ENCODE results near the gene ITPRID1.

GRCh38 chr7:31663072-31663471 lies 149.2 kb downstream of the ITPRID1 start:
- no peak for TF ChIP-seq PATZ1 (CRISPR knock-in tag; IDR thresholded peaks at IDR 0.05; ENCODE audit: borderline replicate concordance)
- no peak for TF ChIP-seq ARNTL (CRISPR knock-in tag; IDR thresholded peaks at IDR 0.05; ENCODE audit: borderline replicate concordance, low read depth)
- TF ChIP-seq TCF4 (CRISPR knock-in tag; IDR thresholded peaks at IDR 0.05; ENCODE audit: borderline replicate concordance) = no peak
- TF ChIP-seq CREB5 (CRISPR knock-in tag; IDR thresholded peaks at IDR 0.05; ENCODE audit: low read depth) = no peak
- no peak for TF ChIP-seq GLIS3 (CRISPR knock-in tag; IDR thresholded peaks at IDR 0.05)
- no peak for TF ChIP-seq SNAI2 (CRISPR knock-in tag; IDR thresholded peaks at IDR 0.05)
- TF ChIP-seq ZFP30 (CRISPR knock-in tag; IDR thresholded peaks at IDR 0.05) = no peak
- no peak for TF ChIP-seq ZFP3 (CRISPR knock-in tag; IDR thresholded peaks at IDR 0.05)
- TF ChIP-seq ESRRG (CRISPR knock-in tag; IDR thresholded peaks at IDR 0.05) = no peak
- TF ChIP-seq ZNF565 (CRISPR knock-in tag; conservative IDR thresholded peaks at IDR 0.05; ENCODE audit: low read depth) = no peak
- no peak for TF ChIP-seq ZNF70 (CRISPR knock-in tag; IDR thresholded peaks at IDR 0.05)
- no peak for TF ChIP-seq BACH2 (CRISPR knock-in tag; IDR thresholded peaks at IDR 0.05; ENCODE audit: borderline replicate concordance)
- TF ChIP-seq RARB (CRISPR knock-in tag; IDR thresholded peaks at IDR 0.05) = no peak
- TF ChIP-seq CSDC2 (CRISPR knock-in tag; IDR thresholded peaks at IDR 0.05) = no peak
